T-helper 22 cell (primary cell): Measurements from ENCODE around the gene REX1BD.

ENCODE experiments used
- DNase-seq: peaks from one replicate; pipeline ENCODE4 v3.0.0-alpha.2; 2020; ENCODE audit warnings: low read depth

The REX1BD gene

GRCh38 chr19:18616023-18616422 lies 27.4 kb downstream of the REX1BD start:
- DNase-seq: no peak

- DNase-seq: no peak
These were observed 29.0 kb downstream of the REX1BD start for GRCh38 chr19:18617562-18617961.

GRCh38 chr19:18618236-18618635 lies 29.6 kb downstream of the REX1BD start:
- DNase-seq: no peak

- DNase-seq: no peak
These were observed 31.7 kb downstream of the REX1BD start for GRCh38 chr19:18620311-18620710.

GRCh38 chr19:18620902-18621301 lies 32.3 kb downstream of the REX1BD start:
- DNase-seq: no peak

- no peak for DNase-seq
These were observed 38.3 kb downstream of the REX1BD start for GRCh38 chr19:18626906-18627305.

GRCh38 chr19:18629166-18630088 lies 40.8 kb downstream of the REX1BD start:
- no peak for DNase-seq

- no peak for DNase-seq
These were observed 44.7 kb downstream of the REX1BD start for GRCh38 chr19:18633321-18633720.

- no peak for DNase-seq
These were observed 46.2 kb downstream of the REX1BD start for GRCh38 chr19:18634612-18635297.

GRCh38 chr19:18635831-18636182 lies 47.2 kb downstream of the REX1BD start:
- no peak for DNase-seq

- peak; percentile 96 for DNase-seq
These were observed 47.8 kb downstream of the REX1BD start for GRCh38 chr19:18636183-18636968.

- DNase-seq: no peak
These were observed 48.5 kb downstream of the REX1BD start, which contains the start of gene KLHL26 for GRCh38 chr19:18636969-18637629. Gene KLHL26, plus strand, starts transcription at chr19:18637028. Its CDS starts 27 bp downstream, at chr19:18637055.

- no peak for DNase-seq
These were observed 49.4 kb downstream of the REX1BD start for GRCh38 chr19:18637673-18638630.

- DNase-seq: no peak
These were observed 51.2 kb downstream of the REX1BD start for GRCh38 chr19:18639706-18640243.
